IPS-18c (cell line): ENCODE data around the gene TBC1D8.

ENCODE experiments used
- H3K4me3 ChIP-seq: 2 replicates; pipeline ENCODE4 v1.7.0; 2013; ENCODE audit warnings: low read depth, mild to moderate bottlenecking, low read length, moderate library complexity; ENCODE audit not compliant: insufficient read depth
- H3K9me3 ChIP-seq: one replicate; pipeline ENCODE4 v1.6.1; 2013; ENCODE audit warnings: mild to moderate bottlenecking, low read length, moderate library complexity; ENCODE audit not compliant: control insufficient read depth, insufficient read depth

Gene TBC1D8

DNA sequence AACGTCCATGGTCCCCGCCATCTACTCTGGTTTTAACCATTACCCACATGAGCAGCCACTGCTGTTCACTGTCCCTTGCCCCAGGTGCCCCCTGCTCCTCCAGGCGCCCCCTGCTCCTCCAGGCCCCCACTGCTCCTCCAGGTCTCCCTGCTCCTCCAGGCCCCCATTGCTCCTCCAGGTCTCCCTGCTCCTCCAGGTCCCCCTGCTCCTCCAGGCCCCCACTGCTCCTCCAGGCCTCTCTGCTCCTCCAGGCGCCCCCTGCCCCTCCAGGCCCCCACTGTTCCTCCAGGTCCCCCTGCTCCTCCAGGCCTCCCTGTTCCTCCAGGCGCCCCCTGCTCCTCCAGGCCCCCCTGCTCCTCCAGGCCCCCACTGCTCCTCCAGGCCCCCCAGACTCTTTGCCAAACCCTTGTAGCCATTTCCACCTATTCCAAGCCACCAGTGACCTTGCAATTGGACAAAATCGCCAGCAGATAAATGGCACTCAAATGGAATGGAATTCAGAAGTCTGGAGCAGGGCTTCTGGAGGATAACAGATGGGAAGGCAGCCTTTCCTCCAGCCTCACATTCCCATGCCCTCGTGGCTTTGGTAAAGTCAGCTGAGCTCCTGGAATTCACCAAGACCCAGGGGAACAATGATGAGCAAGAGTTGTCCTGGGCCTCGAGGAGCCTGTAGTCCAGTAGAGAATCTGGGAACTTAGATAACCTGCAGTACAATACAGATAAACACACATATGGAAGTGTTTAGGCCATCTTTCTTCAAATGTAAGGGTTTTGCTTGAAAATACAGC is 162.4 kb downstream of the TBC1D8 start:
- no peak overlapping the region for H3K4me3 ChIP-seq
- no peaks in the 10 kb centered on the region for H3K9me3 ChIP-seq

DNA sequence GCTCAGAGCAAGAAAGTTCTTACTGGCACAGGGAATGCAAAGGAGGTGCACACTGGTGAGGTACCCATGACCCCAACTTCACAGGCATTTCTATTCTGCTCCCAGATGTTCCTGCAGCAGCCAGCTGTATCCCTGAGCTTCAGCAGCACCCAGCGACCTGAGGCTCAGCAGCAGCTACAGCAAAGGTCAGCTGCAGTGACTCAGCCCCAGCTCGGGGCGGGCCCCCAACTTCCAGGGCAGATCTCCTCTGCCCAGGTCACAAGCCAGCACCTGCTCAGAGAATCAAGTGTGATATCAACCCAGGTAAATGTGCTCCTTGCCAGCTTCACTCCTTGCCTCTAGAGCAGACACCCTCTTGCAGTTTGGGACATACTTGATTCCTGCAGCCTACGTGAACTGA is 163.2 kb downstream of the TBC1D8 start:
- H3K4me3 ChIP-seq = no peak overlapping the region
- no peaks in the 10 kb centered on the region for H3K9me3 ChIP-seq

DNA sequence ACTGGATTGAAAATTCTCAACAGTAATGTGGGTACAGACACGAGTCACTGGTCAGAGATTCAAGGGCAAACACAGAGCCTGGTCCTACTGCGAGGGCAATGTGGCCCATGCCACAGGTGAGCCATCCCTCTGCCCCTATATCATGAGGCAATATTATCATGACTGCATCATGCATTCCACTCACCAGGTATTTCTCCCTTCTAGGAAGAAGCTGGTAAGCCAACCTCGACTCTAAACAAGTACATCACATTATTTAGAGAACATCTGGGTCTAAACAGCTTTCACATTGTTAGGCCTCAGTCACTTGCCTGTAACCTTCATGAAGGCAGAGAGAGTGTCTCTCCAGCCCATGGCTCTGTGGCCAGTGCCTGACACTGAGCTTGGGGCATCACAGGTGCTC is 163.6 kb downstream of the TBC1D8 start:
- Histone ChIP-seq H3K4me3 (no peak overlapping the region), H3K9me3 (no peaks in the 10 kb centered on the region)

DNA sequence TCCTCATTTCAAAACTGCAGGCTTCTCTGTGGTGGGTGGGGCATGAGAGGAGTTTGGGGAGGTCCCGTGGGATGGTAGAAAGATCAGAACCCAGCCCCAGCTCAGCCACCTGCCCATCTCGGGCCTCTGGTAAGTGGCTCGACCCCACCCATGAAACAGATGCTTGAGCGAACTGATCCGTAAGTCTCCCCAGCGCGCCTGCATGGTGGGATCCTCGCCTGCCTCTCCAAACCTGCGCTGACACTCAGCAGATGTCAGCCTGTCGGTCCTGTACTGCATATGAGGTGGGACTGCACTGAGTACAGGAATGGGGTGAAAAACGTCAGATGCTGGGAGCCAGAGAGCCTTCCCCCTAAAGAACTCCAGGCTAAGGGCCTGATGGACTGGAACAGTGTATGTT is 165.0 kb downstream of the TBC1D8 start:
- Histone ChIP-seq H3K9me3 (no peaks in the 10 kb centered on the region), H3K4me3 (no peak overlapping the region)

DNA sequence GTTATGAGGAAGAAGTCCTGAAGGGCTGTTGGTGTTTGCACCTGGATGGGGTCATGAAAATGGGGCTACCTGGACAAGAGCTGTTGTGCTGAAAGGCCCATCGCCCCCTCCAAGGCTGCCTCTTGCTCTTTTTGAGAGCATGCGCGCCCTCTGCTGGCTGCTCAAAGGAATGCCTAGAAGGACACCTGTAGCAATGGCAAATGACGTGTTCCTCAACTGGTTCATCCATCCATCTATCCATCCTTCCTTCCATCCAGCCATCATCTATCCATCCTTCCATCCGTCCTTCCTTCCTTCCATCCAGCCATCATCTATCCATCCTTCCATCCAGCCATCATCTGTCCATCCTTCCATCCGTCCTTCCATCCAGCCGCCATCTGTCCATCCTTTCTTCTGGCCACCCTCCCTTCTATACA is 166.3 kb downstream of the TBC1D8 start:
- Histone ChIP-seq H3K9me3 (no peaks in the 10 kb centered on the region), H3K4me3 (no peak overlapping the region)

DNA sequence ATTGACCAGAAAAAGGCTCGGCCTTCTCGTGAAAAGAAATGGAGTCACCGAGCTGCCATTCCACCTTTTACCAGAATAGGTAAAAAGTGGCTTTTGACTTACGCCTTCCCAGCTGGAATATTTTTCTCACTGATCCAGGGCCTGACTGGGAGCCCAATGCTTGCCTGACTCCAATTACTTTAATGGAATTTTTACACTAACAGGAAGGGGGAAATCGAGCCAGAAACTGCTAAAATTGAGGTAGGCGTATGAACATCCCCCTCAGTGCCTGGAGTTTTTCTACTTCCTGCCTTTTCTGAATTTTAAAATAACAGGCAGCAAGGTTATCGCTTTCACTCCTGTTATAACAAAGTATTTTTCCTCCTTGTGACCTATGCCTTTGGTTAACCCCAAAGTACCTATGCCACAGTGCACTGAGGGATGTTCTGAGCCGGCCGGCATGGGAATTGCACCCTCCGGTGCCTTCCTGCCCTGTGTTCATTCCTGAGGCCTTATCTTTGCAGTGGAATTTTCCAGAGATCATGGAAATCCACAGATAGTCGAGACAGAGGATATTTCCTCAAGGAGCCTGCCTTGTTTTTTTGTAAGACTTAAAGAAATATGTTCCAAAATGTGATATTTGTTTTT is 167.4 kb downstream of the TBC1D8 start:
- no peaks in the 10 kb centered on the region for H3K9me3 ChIP-seq
- no peak overlapping the region for H3K4me3 ChIP-seq

DNA sequence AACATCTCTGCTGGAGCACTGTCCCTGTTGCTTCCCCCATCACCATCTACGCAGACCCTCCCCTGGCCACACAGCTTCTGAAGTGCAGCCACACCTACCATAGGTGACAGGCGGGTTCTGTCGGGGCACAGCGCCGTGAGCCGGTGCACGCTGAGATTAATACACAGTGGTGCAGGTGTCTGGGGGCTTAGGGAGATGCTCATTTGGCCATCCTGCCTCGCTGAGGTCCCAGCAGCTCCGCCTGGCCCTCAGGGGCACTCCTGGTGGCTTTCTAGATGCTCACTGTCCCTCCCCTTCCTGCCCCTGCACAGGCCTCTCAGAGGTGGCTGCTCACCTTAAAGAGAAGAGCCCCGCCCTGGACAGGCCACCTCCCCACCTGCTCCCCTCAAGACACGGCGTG is 168.0 kb downstream of the TBC1D8 start:
- Histone ChIP-seq H3K9me3 (no peaks in the 10 kb centered on the region), H3K4me3 (no peak overlapping the region)

DNA sequence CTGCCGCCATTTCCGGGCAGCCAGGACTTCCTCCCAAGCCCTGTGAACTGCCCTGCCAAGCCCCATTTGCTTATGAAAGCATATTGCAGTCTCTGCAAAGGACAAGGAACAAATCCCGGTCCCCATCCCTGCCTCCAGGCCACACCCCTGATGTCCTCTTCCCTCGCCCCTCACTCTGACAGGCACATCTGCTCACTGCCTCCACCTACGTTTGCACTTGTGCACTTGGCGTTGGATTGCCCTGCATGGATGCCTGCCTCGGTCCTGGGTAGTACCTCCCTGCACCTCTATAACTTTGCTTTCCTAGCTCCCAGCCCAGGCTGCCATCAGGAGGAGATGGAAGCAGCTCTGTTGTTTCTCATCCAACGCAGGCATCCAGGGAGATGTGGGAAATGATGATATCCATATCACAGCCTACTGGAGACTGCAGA is 168.7 kb downstream of the TBC1D8 start:
- H3K4me3 ChIP-seq = no peak overlapping the region
- no peaks in the 10 kb centered on the region for H3K9me3 ChIP-seq

DNA sequence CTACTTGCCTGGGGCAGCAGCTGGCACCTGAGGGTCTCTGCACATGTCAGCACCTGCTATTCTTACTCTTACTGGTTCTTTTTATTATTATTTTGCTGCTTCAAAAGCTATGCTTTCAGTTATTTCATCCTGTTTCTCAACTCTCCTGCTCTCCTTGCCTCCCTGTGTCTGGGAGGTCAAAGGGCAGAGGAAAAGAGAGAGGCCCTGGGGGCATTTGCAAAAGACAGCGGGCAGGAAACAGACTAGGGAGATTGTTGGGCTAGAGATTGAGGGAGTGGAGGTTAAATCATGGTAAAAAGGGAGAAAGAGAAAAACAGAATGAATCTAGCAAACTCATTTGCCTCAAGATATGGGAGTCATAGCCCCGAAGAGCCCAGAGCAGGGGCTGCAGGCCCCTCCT is 170.2 kb downstream of the TBC1D8 start:
- Histone ChIP-seq H3K4me3 (no peak overlapping the region; the same call in 1 of the 2 replicates), H3K9me3 (no peaks in the 10 kb centered on the region)

DNA sequence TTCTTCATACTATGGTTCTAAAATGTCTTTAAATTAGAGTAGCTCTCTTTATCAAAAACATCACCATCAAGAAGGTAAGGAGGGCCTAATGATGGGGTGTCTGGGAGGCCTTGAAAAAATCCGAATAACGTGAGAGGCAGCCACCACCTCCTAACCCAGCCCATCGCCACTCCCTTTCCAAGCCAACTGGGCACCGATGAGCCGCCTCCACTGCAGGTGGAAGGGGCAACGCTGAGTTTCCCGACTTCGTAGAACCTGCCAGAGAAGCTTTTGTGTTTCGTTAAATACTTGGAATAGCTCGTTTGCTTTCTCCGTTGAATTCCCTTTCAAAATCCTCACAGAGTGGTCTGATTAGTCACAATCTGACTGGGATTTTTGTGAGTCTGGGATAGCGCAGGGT is 171.1 kb downstream of the TBC1D8 start:
- Histone ChIP-seq H3K9me3 (no peaks in the 10 kb centered on the region), H3K4me3 (no peak overlapping the region)

DNA sequence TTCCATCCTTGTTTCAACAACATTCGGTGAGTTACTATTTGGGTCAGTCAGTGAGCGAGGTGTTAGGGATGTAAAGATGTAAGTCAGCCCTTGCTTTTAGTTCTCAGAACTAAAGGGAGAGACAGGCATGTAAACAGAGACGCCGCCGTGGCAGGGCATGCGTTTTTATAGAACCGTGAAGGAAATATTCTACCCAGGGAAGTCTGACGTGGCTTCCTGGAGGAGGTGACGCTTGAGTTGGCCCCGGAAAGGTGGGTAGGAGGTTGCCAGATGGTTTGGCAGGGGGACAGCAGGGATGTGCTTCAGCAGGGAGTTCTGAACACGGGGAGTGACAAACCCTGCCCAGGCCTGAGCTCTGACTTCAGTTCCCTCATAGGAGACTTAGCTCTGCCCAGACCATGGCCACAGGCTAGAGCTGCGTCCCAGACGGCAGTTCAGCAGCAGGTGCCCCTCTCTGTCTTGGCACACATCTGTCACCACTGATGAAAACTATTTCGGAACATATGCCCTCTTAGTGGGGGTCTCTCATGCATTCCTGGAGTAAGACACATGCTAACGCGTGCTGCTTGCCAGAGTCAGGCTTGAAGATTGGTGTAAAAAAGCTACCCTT is 172.5 kb downstream of the TBC1D8 start:
- no peak overlapping the region for H3K4me3 ChIP-seq

DNA sequence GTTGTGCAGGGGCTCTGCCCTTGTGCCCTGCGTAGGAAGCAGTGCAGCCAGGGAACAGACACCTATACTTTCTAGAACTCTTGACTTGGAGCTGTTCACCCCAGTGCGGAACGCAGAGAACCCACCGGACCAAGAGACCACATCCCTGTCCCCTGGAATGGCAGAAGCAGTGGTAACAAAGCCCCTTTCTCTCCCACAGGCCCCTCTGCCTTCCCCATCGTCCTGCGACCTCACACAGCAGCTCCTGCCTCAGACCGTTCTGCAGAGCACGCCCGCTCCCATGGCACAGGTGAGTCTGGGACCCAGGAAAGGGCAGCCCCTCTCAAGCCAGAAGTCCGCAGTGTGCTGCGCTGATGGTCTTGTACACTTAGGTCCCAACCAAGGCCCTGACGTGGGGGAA is 173.7 kb downstream of the TBC1D8 start:
- Histone ChIP-seq H3K4me3 (no peak overlapping the region), H3K9me3 (no peaks in the 10 kb centered on the region)

More for the DNA sequence above, 172.5 kb downstream of the TBC1D8 start:
- H3K9me3 ChIP-seq = no peaks in the 10 kb centered on the region

DNA sequence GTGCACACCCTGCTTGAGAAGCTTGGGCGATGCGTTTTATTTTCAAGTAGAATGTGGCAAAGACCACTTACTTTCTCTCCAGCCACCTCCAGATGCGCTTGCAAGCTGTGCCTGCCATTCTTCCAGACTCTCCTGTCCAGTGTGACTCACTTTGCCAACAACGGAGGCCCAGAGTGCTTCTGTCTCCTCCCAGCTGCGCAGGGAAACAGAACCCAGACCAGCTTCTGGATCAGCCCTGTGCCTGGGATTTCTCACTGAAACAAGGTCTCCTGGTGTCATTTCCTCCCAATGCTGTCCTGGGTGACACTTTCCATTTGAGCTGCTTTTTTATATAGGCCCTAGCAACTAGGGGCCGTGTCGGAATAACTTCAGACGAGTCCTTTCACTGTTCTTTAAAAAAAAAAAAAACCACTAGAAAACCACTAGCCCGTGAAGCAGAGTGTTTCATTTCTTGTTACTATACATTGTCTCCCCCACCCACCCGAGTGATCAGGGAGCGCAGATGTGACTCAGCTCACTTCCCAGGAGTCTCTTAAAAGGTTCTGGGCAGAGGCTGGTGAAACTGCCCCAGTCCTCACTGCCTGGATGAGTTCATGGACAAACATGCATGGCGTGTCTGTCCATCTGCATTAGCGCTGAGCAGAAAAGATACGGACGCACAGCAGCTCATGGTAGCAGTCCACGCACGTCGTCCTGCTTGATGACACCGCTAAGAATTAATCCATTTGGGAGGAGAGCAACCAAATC is 174.4 kb downstream of the TBC1D8 start:
- no peaks in the 10 kb centered on the region for H3K9me3 ChIP-seq

DNA sequence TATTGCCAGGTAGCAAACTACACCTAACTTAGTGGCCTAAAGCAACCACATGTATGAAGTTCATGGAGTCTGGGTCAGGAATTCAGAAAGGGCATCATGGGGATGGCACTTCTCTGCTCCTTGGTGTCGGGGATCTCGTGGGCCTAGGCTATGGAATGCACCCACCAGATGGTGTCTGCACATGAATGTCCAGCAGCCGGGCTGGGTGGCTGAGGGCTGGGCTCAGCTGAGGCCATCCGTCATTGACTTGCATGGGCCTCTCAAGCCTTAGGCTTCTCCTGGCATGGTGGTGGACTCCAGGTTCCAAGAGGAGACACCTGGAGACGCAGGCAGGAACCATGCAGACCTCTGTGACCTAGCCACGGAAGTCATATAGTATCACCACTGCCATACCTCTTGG is 175.1 kb downstream of the TBC1D8 start:
- Histone ChIP-seq H3K4me3 (no peak overlapping the region), H3K9me3 (no peaks in the 10 kb centered on the region)

More for the DNA sequence above, 174.4 kb downstream of the TBC1D8 start:
- H3K4me3 ChIP-seq = no peak overlapping the region

DNA sequence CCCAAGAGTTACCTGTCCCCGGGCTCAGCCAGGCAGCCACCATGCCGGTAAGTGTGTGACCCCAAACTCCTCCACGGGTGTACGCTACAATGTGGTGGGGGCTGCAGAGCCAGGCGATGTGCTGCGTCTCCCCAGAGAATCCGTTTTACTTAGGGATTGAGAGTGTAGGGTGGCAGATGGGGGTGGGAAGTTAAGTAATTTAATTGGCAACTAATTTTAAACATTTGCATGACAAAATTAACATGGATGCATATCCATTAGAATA is 175.7 kb downstream of the TBC1D8 start:
- Histone ChIP-seq H3K9me3 (no peaks in the 10 kb centered on the region), H3K4me3 (no peak overlapping the region)

DNA sequence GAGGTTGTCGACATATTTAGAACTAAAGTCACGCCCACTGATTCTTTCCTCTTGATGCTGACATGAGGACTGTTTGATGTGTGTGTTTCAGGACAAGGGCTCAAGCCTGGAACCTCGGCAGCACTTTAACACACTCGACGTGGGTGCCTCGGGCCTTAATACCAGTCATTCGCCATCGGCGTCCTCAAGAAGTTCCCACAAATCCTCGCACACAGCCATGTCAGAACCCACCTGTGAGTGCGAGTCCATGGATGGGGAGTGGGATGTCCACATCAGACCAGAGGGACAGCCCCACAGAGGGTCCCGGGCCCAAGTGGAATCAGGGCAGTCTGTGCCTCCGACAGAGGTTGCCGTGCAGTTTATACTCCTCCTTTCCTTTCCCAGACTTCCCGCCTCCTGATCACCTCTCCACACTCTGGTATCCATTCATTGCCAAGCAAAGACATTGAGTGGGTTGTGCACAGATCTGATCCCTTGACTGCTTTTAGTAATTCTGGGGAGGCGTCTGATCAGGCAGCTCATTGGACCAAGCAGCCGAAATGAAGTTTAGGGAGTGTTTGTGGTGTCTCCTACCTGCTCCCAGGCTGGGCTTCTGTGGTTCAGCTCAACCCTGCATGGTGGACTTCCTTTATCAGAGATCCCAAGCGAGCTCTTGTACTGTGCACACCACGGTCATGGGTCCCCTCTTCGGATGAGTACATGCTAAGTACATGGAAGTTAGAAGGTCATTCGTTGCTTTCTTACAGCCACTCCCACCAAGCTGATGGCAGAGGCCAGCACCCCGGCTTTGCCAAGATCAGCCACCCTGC is 176.3 kb downstream of the TBC1D8 start:
- H3K4me3 ChIP-seq = no peak overlapping the region

DNA sequence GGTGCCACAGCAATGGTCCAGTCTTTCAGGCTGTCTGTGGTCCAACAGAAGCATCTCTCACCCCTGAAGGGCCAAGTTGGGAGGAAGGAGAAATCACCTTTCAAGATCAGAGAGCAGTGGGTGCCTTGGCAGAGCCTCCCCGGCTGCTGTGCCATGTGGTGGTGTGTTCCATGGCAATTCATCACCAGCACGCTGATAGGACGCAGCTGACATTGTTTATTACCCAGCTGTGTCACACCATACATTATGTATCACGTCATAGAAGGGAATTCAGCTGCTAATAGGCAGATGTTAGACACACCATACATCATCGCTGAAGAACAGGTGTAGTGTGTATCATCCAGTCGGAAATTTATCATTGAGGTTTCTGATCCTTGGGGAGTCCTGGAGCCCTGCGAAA is 178.7 kb downstream of the TBC1D8 start:
- H3K4me3 ChIP-seq = no peak overlapping the region
- H3K9me3 ChIP-seq = no peaks in the 10 kb centered on the region

More for the DNA sequence above, 176.3 kb downstream of the TBC1D8 start:
- H3K9me3 ChIP-seq = no peaks in the 10 kb centered on the region
